GM23338 (cell line): Measurements from ENCODE around the gene ZFP92. TPM values are rescaled to one million over a fixed set of nuclear protein-coding genes. Genes with fewer than 3 reads are reported as not detected.

Source experiments
- ATAC-seq: fragments of 200-7000 bp; cut with Tn5 transposase; 3 replicates; pipeline ENCODE4 v1.9.1; 2020
- DNase-seq: peaks from one replicate; pipeline ENCODE4 v3.0.0-alpha.2; 2015; ENCODE audit warnings: low spot score
- H2AFZ ChIP-seq: fragments of 200-600 bp; sonication (generic); 2 replicates; pipeline ENCODE4 v1.8.0; 2016; ENCODE audit warnings: antibody characterized with exemption, mild to moderate bottlenecking, moderate library complexity
- H3F3A ChIP-seq: fragments of 200-600 bp; sonication (generic); replicated peaks from 2 replicates; pipeline ENCODE4 v1.8.0; 2017; ENCODE audit warnings: antibody characterized with exemption, mixed run types, low read depth
- H3K27ac ChIP-seq: fragments of 200-600 bp; sonication (generic); 2 replicates; pipeline ENCODE4 v1.6.1; 2016; ENCODE audit warnings: low read depth
- H3K27me3 ChIP-seq: fragments of 200-600 bp; sonication (generic); 2 replicates; pipeline ENCODE4 v1.8.0; 2016; ENCODE audit warnings: mild to moderate bottlenecking, mixed run types, moderate library complexity; ENCODE audit not compliant: insufficient read depth
- H3K36me3 ChIP-seq: fragments of 200-600 bp; sonication (generic); 2 replicates; pipeline ENCODE4 v1.8.0; 2016; ENCODE audit warnings: mild to moderate bottlenecking; ENCODE audit not compliant: insufficient read depth
- H3K4me1 ChIP-seq: fragments of 200-600 bp; sonication (generic); 2 replicates; pipeline ENCODE4 v1.8.0; 2016; ENCODE audit warnings: mild to moderate bottlenecking, moderate library complexity; ENCODE audit not compliant: insufficient read depth
- H3K4me2 ChIP-seq: fragments of 200-600 bp; sonication (generic); 2 replicates; pipeline ENCODE4 v1.7.1; 2017; ENCODE audit warnings: mixed run types
- H3K4me3 ChIP-seq: fragments of 200-600 bp; sonication (generic); 2 replicates; pipeline ENCODE4 v1.6.1; 2016; ENCODE audit warnings: mixed run types
- H3K79me2 ChIP-seq: fragments of 200-600 bp; sonication (generic); replicated peaks from 2 replicates; pipeline ENCODE4 v1.8.0; 2017; ENCODE audit warnings: mild to moderate bottlenecking; ENCODE audit not compliant: insufficient read depth
- H3K9me2 ChIP-seq: fragments of 200-600 bp; sonication (generic); 2 replicates; pipeline ENCODE4 v1.8.0; 2017; ENCODE audit not compliant: insufficient read depth
- H4K20me1 ChIP-seq: fragments of 200-600 bp; sonication (generic); replicated peaks from 2 replicates; pipeline ENCODE4 v1.8.0; 2017; ENCODE audit warnings: mild to moderate bottlenecking; ENCODE audit not compliant: insufficient read depth
- H3K27ac Mint-ChIP-seq: 2 replicates; pipeline ENCODE4 v1.8.0; 2020; ENCODE audit warnings: inconsistent platforms, mild to moderate bottlenecking, moderate library complexity, mixed read lengths
- H3K27me3 Mint-ChIP-seq: 3 replicates; pipeline ENCODE4 v1.8.0; 2022; ENCODE audit warnings: low read depth, mild to moderate bottlenecking, moderate library complexity, mixed read lengths, inconsistent platforms; ENCODE audit not compliant: insufficient read depth, poor library complexity
- H3K36me3 Mint-ChIP-seq: 3 replicates; pipeline ENCODE4 v1.8.0; 2021; ENCODE audit warnings: low read depth, mild to moderate bottlenecking, inconsistent platforms, moderate library complexity, mixed read lengths
- H3K4me1 Mint-ChIP-seq: 3 replicates; pipeline ENCODE4 v1.8.0; 2020; ENCODE audit warnings: mild to moderate bottlenecking, inconsistent platforms, mixed read lengths
- H3K4me3 Mint-ChIP-seq: 3 replicates; pipeline ENCODE4 v1.8.0; 2021; ENCODE audit warnings: moderate library complexity, mild to moderate bottlenecking, inconsistent platforms, mixed read lengths
- H3K9me3 Mint-ChIP-seq: 3 replicates; pipeline ENCODE4 v1.8.0; 2020; ENCODE audit warnings: moderate library complexity, mild to moderate bottlenecking, inconsistent platforms, mixed read lengths
- CREB1 ChIP-seq: fragments of 250-450 bp; sonication (Bioruptor Pico); IDR thresholded peaks from 2 replicates; pipeline ENCODE4 v1.5.0; 2020; ENCODE audit warnings: low read depth, mild to moderate bottlenecking, moderate library complexity
- EZH2phosphoT487 ChIP-seq: fragments of 200-600 bp; sonication (generic); IDR thresholded peaks from one replicate; pipeline ENCODE4 v1.8.1; 2018; ENCODE audit warnings: antibody characterized with exemption; ENCODE audit not compliant: unreplicated experiment
- JUNB ChIP-seq: IDR thresholded peaks from one replicate; pipeline ENCODE4 v1.6.1; 2016; ENCODE audit warnings: antibody characterized with exemption; ENCODE audit not compliant: unreplicated experiment
- POLR2AphosphoS5 ChIP-seq: IDR thresholded peaks from 2 replicates; pipeline ENCODE4 v1.6.1; 2016; ENCODE audit warnings: antibody characterized with exemption, low read depth
- ZNF114 ChIP-seq: fragments of 250-450 bp; sonication (Bioruptor Pico); IDR thresholded peaks from 2 replicates; pipeline ENCODE4 v1.5.0; 2020; ENCODE audit warnings: mild to moderate bottlenecking, moderate library complexity
- ZNF331 ChIP-seq: fragments of 250-450 bp; sonication (Bioruptor Pico); IDR thresholded peaks from 2 replicates; pipeline ENCODE4 v1.5.0; 2020; ENCODE audit warnings: low read depth, mild to moderate bottlenecking, moderate library complexity
- polyA plus RNA-seq: library from polyadenylated mRNA; unstranded; fragments of >200 nt; fragmentation: Nextera tagmentation; extraction: Ambion mirVana; gene quantifications from 2 replicates; pipeline ENCODE4 v1.2.1, GENCODE V29; 2016
- total RNA-seq: library from RNA; depleted of rRNA; stranded (reverse); fragments of >200 nt; shearing (Covaris generic); gene quantifications from 2 replicates; pipeline ENCODE4 v1.2.3, GENCODE V29; 2014
- TF ChIP-seq, protein P1 (sequence below): IDR thresholded peaks from 2 replicates; pipeline ENCODE4 v1.6.1; 2016; ENCODE audit warnings: antibody characterized with exemption
- TF ChIP-seq, protein P2 (sequence below), 2 experiments: fragments of 200-600 bp in 1 of 2; sonication (generic) in 1 of 2; conservative IDR thresholded peaks; 2 replicates each; pipeline versions ENCODE4 v1.5.1 to v1.6.1; 2016 to 2017; ENCODE audit warnings: antibody characterized with exemption in 2 of 2, low read depth in 2 of 2, mild to moderate bottlenecking in 2 of 2, moderate library complexity in 1 of 2

Gene ZFP92
- total and polyA plus RNA-seq, 2 experiments from 2014 or later, result 0.05 to 0.52 TPM

- TF ChIP-seq CREB1 (no peak), POLR2AphosphoS5 (no peak)
These were observed 5.8 kb upstream of the ZFP92 start (continued) for GRCh38 chrX:153405426-153405825.

DNA sequence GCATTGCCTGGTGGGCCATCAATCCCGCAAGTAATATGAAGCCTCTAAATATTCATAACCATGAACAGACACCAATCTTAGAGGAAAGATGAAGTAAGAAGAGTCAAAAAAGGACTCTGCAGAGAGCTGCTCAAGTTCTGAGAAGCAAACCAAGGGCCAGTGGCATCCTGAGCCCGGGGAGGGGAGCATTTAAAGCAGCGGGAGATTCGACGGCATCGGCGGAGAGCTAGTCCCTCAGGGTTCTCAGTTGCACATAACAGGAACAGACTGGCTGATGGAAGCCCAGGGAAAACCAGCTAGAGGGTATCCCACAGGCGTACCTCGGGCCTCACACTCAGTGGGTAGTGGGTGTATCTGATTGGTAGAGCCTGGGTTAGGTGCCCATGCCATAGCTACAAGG lies 5.3 kb upstream of the ZFP92 start:
- no peak overlapping the region for H3K27ac ChIP-seq
- no peak overlapping the region for H3K4me3 Mint-ChIP-seq
- H3K27me3 ChIP-seq, result 0 out of 2 replicates have a peak, but pooled peaks cover 6% of the 10 kb centered on the region
- no peak for DNase-seq
- no peaks in the 10 kb centered on the region for H3K79me2 ChIP-seq
- no peak overlapping the region for H2AFZ ChIP-seq
- no peak overlapping the region for H3K4me2 ChIP-seq
- TF ChIP-seq, protein P1, sequence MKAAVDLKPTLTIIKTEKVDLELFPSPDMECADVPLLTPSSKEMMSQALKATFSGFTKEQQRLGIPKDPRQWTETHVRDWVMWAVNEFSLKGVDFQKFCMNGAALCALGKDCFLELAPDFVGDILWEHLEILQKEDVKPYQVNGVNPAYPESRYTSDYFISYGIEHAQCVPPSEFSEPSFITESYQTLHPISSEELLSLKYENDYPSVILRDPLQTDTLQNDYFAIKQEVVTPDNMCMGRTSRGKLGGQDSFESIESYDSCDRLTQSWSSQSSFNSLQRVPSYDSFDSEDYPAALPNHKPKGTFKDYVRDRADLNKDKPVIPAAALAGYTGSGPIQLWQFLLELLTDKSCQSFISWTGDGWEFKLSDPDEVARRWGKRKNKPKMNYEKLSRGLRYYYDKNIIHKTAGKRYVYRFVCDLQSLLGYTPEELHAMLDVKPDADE, result no peak
- TF ChIP-seq, protein P2, sequence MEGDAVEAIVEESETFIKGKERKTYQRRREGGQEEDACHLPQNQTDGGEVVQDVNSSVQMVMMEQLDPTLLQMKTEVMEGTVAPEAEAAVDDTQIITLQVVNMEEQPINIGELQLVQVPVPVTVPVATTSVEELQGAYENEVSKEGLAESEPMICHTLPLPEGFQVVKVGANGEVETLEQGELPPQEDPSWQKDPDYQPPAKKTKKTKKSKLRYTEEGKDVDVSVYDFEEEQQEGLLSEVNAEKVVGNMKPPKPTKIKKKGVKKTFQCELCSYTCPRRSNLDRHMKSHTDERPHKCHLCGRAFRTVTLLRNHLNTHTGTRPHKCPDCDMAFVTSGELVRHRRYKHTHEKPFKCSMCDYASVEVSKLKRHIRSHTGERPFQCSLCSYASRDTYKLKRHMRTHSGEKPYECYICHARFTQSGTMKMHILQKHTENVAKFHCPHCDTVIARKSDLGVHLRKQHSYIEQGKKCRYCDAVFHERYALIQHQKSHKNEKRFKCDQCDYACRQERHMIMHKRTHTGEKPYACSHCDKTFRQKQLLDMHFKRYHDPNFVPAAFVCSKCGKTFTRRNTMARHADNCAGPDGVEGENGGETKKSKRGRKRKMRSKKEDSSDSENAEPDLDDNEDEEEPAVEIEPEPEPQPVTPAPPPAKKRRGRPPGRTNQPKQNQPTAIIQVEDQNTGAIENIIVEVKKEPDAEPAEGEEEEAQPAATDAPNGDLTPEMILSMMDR (conservative IDR thresholded peaks at IDR 0.05; ENCODE audit: low read depth in 2 of 2), result no peak
- no peak for TF ChIP-seq ZNF331 (CRISPR knock-in tag)
- TF ChIP-seq ZNF114, result no peak
- TF ChIP-seq JUNB, result no peak
- TF ChIP-seq CREB1, result no peak
- H3K27me3 Mint-ChIP-seq, result peaks cover 12% of the 10 kb centered on the region
- no peaks in the 10 kb centered on the region for H3K4me1 ChIP-seq
- H3K9me3 Mint-ChIP-seq, result no peaks in the 10 kb centered on the region; the same call in 1 of the 3 replicates
- H3K36me3 Mint-ChIP-seq, result no peaks in the 10 kb centered on the region
- H3K36me3 ChIP-seq, result no peaks in the 10 kb centered on the region
- H3K4me1 Mint-ChIP-seq, result peaks cover 4% of the 10 kb centered on the region; the same call in 2 of the 3 replicates
- H3K9me2 ChIP-seq, result no peaks in the 10 kb centered on the region
- H3F3A ChIP-seq, result no peaks in the 10 kb centered on the region
- no peak for ATAC-seq
- H4K20me1 ChIP-seq, result no peaks in the 10 kb centered on the region
- no peak overlapping the region for H3K4me3 ChIP-seq
- H3K27ac Mint-ChIP-seq, result no peak overlapping the region

- Histone ChIP-seq H4K20me1 (no peaks in the 10 kb centered on the region), H3K79me2 (no peaks in the 10 kb centered on the region), H3F3A (no peaks in the 10 kb centered on the region), H3K4me1 (no peaks in the 10 kb centered on the region), H3K27ac (no peak overlapping the region), H3K4me3 (no peak overlapping the region), H3K4me2 (no peak overlapping the region), H3K36me3 (no peaks in the 10 kb centered on the region), H2AFZ (no peak overlapping the region), H3K9me2 (no peaks in the 10 kb centered on the region), H3K27me3 (peaks cover 12% of the 10 kb centered on the region; the same call in 1 of the 2 replicates)
- Mint-ChIP-seq H3K27me3 (peaks cover 17% of the 10 kb centered on the region), H3K27ac (no peak overlapping the region), H3K36me3 (no peaks in the 10 kb centered on the region), H3K4me3 (no peak overlapping the region), H3K9me3 (no peaks in the 10 kb centered on the region; the same call in 1 of the 3 replicates), H3K4me1 (peaks cover 6% of the 10 kb centered on the region; the same call in 2 of the 3 replicates)
- TF ChIP-seq EZH2phosphoT487, result no peak
- no peak for ATAC-seq
- DNase-seq, result no peak
These were observed 4.4 kb upstream of the ZFP92 start for GRCh38 chrX:153406903-153407302.
